GM18507 (cell line): ENCODE results near the gene RGS5.

ENCODE experiments used
- DNase-seq: peaks from one replicate; pipeline ENCODE4 v3.0.0; 2011; ENCODE audit warnings: low read depth; ENCODE audit not compliant: insufficient read length; ENCODE audit errors: extremely low spot score
- FAIRE-seq: peaks from 2 replicates; lab custom pipeline; 2011; peaks lifted over from hg19 to GRCh38; lab: Jason Lieb, UNC

Gene RGS5

DNA sequence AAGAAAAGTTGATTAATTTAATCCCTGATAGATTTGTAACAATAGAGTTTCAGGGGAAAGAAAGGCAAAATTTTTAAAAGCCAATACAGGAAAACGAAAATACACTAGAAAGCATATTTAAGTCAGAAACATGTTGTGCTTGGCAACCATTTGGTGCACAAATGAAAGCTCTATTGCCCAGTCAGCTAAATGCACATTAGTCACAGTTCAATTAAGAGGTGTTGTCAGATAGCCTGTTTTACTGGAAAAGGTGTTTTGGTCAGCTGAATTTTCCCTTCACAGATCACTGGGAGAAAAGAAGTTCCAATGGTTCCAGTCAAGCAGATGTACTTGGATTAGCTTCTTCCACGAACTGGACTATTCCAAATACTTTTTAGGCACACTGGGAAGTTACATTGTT, 108.1 kb downstream of the RGS5 start:
- DNase-seq (no peak), FAIRE-seq (no peak)

DNA sequence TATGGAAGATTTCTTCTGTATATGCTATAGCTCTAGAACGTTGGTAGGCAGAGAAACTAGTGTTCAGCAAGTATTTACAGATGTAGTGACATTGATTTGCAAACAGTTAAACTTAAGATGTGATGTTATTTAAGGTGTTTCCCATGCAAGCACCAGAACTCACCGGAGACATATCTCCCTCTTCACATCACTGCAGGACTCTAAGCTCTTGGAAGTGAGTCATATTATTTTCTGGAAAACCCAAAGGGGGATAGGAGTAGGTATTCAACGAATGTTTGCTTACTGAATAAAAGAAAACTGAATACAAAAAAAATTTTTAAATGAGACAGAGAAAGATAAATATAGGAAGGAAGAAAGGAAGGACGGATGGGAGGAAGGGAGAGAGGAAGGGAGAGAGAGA, 108.5 kb downstream of the RGS5 start:
- FAIRE-seq (no peak), DNase-seq (no peak)

DNA sequence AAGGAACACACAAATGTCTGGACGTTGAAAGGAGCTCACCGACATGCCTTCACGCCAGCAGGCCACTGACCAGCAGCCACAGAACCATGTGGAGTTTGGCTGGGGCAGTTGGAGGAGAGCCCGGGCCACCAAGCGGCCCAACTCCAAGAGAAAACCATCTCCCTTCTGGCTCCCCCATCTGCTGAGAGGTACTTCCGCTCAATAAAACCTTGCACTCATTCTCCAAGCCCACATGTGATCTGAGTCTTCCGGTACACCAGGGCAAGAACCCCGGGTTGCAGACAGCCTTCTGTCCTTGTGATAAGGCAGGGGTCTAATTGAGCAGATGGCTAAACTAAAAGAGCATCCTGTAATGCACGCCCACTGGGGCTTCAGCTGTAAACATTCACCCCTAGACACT, 109.1 kb downstream of the RGS5 start:
- no peak for DNase-seq

DNA sequence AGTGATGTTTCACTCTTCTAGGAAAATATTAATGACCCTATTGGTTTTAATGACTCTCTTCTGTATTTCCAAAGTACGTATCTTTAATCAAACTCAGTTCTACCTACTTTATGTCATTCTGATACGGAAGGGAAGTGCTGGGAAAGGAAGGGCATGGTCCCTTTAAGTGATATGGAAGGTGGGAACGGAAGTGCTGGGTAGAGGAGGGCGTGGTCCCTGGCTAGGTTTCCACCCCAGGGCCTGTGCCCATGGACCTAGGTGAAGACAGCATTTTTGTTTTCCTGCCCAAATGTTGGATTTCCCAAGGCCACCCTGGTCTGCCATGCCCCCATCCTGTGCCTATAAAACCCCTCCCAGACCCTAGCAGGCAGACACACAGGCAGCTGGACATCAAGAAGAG, 109.5 kb downstream of the RGS5 start:
- FAIRE-seq (no peak), DNase-seq (no peak)

More for the DNA sequence above, 109.1 kb downstream of the RGS5 start:
- no peak for FAIRE-seq
